ENCODE measurements around the gene KDSR. TPM values are rescaled to one million over a fixed set of nuclear protein-coding genes. Genes with fewer than 3 reads are reported as not detected.

Gene KDSR
- total and polyA plus RNA-seq, 2 experiments from 2014 or later, result 31.2 to 55.1 TPM

- H3K79me2 ChIP-seq (ENCODE audit: insufficient read depth), result no peaks in the 10 kb centered on the region
- H3K9me2 ChIP-seq (ENCODE audit: insufficient read depth), result no peaks in the 10 kb centered on the region
- no peaks in the 10 kb centered on the region for H3K36me3 ChIP-seq (ENCODE audit: low read depth)
- peaks cover 8% of the 10 kb centered on the region; the same call in 1 of the 2 replicates for H3K4me1 ChIP-seq (ENCODE audit: insufficient read depth)
- DNase-seq, result no peak
- H3K27me3 ChIP-seq (replicated peaks; ENCODE audit: insufficient read depth), result no peaks in the 10 kb centered on the region
- H3K9ac ChIP-seq, result peak overlapping the region; percentile 72; the same call in 1 of the 2 replicates
- TF ChIP-seq EZH2 (IDR thresholded peaks at IDR 0.05; ENCODE audit: insufficient read depth, poor library complexity, severe bottlenecking), result no peak
- TF ChIP-seq EZH2phosphoT487 (IDR thresholded peaks at IDR 0.05; ENCODE audit: insufficient read depth, low read depth), result no peak
- no peaks in the 10 kb centered on the region for H4K20me1 ChIP-seq (ENCODE audit: insufficient read depth)
- WGBS, 2 experiments (ENCODE audit: low coverage in 1 of 2, low lambda C conversion rate in 2 of 2, missing lambda C conversion rate in 2 of 2), result 74 to 77% methylated on average over 8 to 16 of the region's 16 CpGs
- in situ Hi-C loops (cut with MboI), result loop anchor here (5.0 kb wide), 1 partner anchor 304 kb away; no protein-coding TSS in a partner anchor
- H3K9me3 ChIP-seq (ENCODE audit: low read depth), result no peaks in the 10 kb centered on the region
- H3K27ac ChIP-seq, result no peak overlapping the region
- H3K4me3 ChIP-seq, result peak overlapping the region; percentile 77
- H2AFZ ChIP-seq, result peak overlapping the region; percentile 67
- H3K4me2 ChIP-seq (ENCODE audit: unreplicated experiment), result peak overlapping the region; percentile 32
- peaks cover 20% of the 10 kb centered on the region; the same call in 1 of the 2 replicates for H3F3A ChIP-seq (ENCODE audit: insufficient read depth)
Measured at GRCh38 chr18:63320975-63321265, 46.1 kb downstream of the KDSR start.

DNA sequence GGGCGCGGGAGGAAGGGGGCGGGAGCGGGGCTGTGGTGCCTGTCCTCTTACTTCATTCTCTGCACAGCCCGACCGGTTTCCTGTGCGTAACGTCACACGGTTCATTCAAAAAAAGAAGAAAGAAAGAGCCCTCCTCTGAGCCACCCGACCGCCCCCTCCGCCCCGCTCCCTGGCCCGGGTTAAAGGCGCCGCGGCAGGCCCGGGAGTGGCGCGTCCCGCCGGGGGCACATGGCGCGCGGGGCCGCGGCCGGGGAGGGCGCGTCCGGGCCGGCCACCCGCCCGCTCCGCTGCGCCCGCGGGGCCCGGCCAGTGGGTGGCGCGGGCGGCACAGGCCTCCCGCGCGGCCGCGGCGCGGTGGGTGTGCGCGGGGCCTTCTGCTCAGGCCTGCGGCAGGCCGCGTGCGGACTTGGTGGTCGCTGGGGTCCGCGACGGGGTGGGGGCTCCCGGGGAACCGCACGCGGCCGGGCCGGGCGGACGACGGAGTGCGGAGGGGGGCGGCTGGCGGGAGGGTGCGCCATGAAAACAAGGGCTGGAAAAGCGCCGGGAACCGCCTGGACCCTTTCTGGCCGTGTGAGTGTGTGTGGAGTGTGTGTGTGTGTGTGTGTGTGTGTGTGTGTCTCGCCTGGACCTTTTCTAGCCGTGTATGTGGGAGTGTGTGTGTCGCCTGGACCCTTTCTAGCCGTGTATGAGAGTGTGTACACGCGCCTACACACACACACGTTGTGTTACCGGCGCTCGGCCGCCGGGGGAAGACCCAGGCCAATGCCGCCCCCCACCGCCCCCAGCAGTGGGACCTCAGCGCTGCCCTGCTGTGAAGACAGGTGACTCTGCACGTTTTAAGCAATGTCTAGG is 46.7 kb downstream of the KDSR start:
- H3K4me1 ChIP-seq (ENCODE audit: insufficient read depth), result peaks cover 8% of the 10 kb centered on the region; the same call in 1 of the 2 replicates
- no peaks in the 10 kb centered on the region for H3K9me2 ChIP-seq (ENCODE audit: insufficient read depth)
- no peaks in the 10 kb centered on the region for H4K20me1 ChIP-seq (ENCODE audit: insufficient read depth)
- H3K9me3 ChIP-seq (ENCODE audit: low read depth), result no peaks in the 10 kb centered on the region
- peak overlapping the region; percentile 77 for H3K4me3 ChIP-seq
- H3K36me3 ChIP-seq (ENCODE audit: low read depth), result no peaks in the 10 kb centered on the region
- no peak for TF ChIP-seq EZH2phosphoT487 (IDR thresholded peaks at IDR 0.05; ENCODE audit: insufficient read depth, low read depth)
- TF ChIP-seq EZH2 (IDR thresholded peaks at IDR 0.05; ENCODE audit: insufficient read depth, poor library complexity, severe bottlenecking), result no peak
- 2 to 6% methylated on average over 20 to 84 of the region's 92 CpGs for WGBS, 2 experiments (ENCODE audit: low coverage in 1 of 2, low lambda C conversion rate in 2 of 2, missing lambda C conversion rate in 2 of 2)
- H3K27me3 ChIP-seq (replicated peaks; ENCODE audit: insufficient read depth), result no peaks in the 10 kb centered on the region
- in situ Hi-C loops (cut with MboI), result loop anchor here (5.0 kb wide), 1 partner anchor 303 kb away; no protein-coding TSS in a partner anchor
- H3K27ac ChIP-seq, result no peak overlapping the region
- peak overlapping the region; percentile 67 for H2AFZ ChIP-seq
- H3F3A ChIP-seq (ENCODE audit: insufficient read depth), result peaks cover 20% of the 10 kb centered on the region; the same call in 1 of the 2 replicates
- peak; percentile 83 for DNase-seq
- no peaks in the 10 kb centered on the region for H3K79me2 ChIP-seq (ENCODE audit: insufficient read depth)
- peak overlapping the region; percentile 72 for H3K9ac ChIP-seq
- H3K4me2 ChIP-seq (ENCODE audit: unreplicated experiment), result peak overlapping the region; percentile 32

DNA sequence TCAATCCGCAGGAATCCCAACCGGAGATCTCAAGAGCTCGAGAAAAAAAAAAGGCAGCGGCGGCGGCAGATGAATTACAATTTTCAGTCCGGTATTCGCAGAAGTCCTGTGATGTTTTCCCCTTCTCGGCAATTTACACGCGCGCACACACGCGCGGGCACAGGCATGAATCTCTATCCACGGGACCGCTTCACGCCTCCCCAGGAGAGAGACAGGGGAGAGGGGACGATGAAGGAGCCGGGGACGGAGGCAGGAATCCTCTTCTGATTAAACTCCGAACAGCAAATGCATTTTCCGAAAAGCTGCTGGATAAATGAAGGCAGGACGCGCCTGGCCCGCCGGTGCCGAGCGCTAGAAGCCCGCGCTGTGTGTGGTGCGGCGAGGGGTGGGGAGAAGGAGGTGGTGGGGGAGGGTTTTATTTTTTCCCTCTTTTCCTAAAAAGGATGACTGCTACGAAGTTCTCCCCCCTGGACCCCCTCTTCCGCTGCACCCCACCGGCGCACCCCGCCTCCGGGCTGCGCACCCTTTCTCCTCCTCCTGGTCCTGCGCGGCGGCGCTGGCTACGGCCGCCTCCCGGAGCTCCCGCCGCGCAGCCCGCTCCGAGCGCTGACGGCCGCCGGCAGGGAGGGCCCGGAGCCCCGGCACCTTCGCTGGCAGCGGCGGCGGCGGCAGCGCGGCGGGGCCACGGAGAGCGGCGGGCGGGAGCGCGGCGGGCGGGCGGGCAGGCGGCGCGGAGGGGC is 47.5 kb downstream of the KDSR start, which contains the start of gene BCL2:
TSS of gene BCL2 (minus strand) at position 387 of the 740 bp plus-strand sequence.
- Histone ChIP-seq H3K36me3 (ENCODE audit: low read depth) (no peaks in the 10 kb centered on the region), H3K4me2 (ENCODE audit: unreplicated experiment) (peak within 1 kb of the TSS; percentile 89), H3K27me3 (replicated peaks; ENCODE audit: insufficient read depth) (no peaks in the 10 kb centered on the region), H3K27ac (no peak within 1 kb of the TSS), H3K4me1 (ENCODE audit: insufficient read depth) (peaks cover 8% of the 10 kb centered on the region; the same call in 1 of the 2 replicates), H2AFZ (peak within 1 kb of the TSS; percentile 82), H3K79me2 (ENCODE audit: insufficient read depth) (no peaks in the 10 kb centered on the region), H3K9me2 (ENCODE audit: insufficient read depth) (no peaks in the 10 kb centered on the region), H3K9ac (peak within 1 kb of the TSS; percentile 72), H3K4me3 (peak within 1 kb of the TSS; percentile 77), H3F3A (ENCODE audit: insufficient read depth) (peaks cover 20% of the 10 kb centered on the region; the same call in 1 of the 2 replicates), H4K20me1 (ENCODE audit: insufficient read depth) (no peaks in the 10 kb centered on the region), H3K9me3 (ENCODE audit: low read depth) (no peaks in the 10 kb centered on the region)
- TF ChIP-seq EZH2phosphoT487 (IDR thresholded peaks at IDR 0.05; ENCODE audit: insufficient read depth, low read depth), result no peak
- TF ChIP-seq EZH2 (IDR thresholded peaks at IDR 0.05; ENCODE audit: insufficient read depth, poor library complexity, severe bottlenecking), result no peak
- WGBS, 2 experiments (ENCODE audit: low coverage in 1 of 2, low lambda C conversion rate in 2 of 2, missing lambda C conversion rate in 2 of 2), result 1% methylated on average over 36 to 63 of the region's 78 CpGs
- DNase-seq, result peak; percentile 67
- in situ Hi-C loops (cut with MboI), result loop anchor here (5.0 kb wide), 1 partner anchor 302 kb away; no protein-coding TSS in a partner anchor

DNA sequence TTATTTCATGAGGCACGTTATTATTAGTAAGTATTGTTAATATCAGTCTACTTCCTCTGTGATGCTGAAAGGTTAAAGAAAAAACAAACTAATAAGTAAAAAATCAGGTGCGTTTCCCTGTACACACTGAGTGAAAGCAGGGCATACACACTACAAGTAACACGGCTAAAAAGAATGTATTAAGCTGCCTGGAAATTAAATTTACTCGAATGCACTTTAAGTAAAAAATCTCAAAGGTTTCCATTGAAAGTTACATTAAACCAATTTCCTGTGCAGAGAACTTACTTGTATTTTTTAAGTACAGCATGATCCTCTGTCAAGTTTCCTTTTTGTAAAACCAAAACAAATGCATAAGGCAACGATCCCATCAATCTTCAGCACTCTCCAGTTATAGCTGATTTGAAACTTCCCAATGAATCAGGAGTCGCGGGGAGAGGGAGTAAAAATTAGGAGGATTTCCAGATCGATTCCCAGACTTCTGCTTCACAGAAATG is 48.1 kb downstream of the KDSR start:
- in situ Hi-C loops (cut with MboI), result no loop called here

More for the DNA sequence above, 48.1 kb downstream of the KDSR start:
- Histone ChIP-seq H3K4me2 (ENCODE audit: unreplicated experiment) (peak overlapping the region; percentile 89), H3K9me3 (ENCODE audit: low read depth) (no peaks in the 10 kb centered on the region), H2AFZ (peak overlapping the region; percentile 82), H3F3A (ENCODE audit: insufficient read depth) (peaks cover 20% of the 10 kb centered on the region; the same call in 1 of the 2 replicates), H3K79me2 (ENCODE audit: insufficient read depth) (no peaks in the 10 kb centered on the region), H3K9me2 (ENCODE audit: insufficient read depth) (no peaks in the 10 kb centered on the region), H3K36me3 (ENCODE audit: low read depth) (no peaks in the 10 kb centered on the region), H3K4me3 (peak overlapping the region; percentile 77), H3K27ac (no peak overlapping the region), H3K9ac (peak overlapping the region; percentile 58), H3K4me1 (ENCODE audit: insufficient read depth) (peaks cover 8% of the 10 kb centered on the region; the same call in 1 of the 2 replicates), H4K20me1 (ENCODE audit: insufficient read depth) (no peaks in the 10 kb centered on the region), H3K27me3 (replicated peaks; ENCODE audit: insufficient read depth) (no peaks in the 10 kb centered on the region)
- no peak for TF ChIP-seq EZH2 (IDR thresholded peaks at IDR 0.05; ENCODE audit: insufficient read depth, poor library complexity, severe bottlenecking)
- TF ChIP-seq EZH2phosphoT487 (IDR thresholded peaks at IDR 0.05; ENCODE audit: insufficient read depth, low read depth), result no peak
- no peak for DNase-seq
- WGBS, 2 experiments (ENCODE audit: low coverage in 1 of 2, low lambda C conversion rate in 2 of 2, missing lambda C conversion rate in 2 of 2), result 0% methylated on average over 8 of the region's 8 CpGs
